Mesendoderm (in vitro differentiated cells): ENCODE measurements around the gene TSHZ2.

Source experiments
- DNase-seq: peaks from one replicate; pipeline ENCODE4 v3.0.0; 2013
- H2AK5ac ChIP-seq: 2 replicates; pipeline ENCODE4 v1.6.1; 2013; ENCODE audit warnings: low read length, inconsistent platforms
- H2BK120ac ChIP-seq: 2 replicates; pipeline ENCODE4 v1.6.1; 2013; ENCODE audit warnings: low read depth, mild to moderate bottlenecking, low read length, moderate library complexity, mixed read lengths
- H2BK15ac ChIP-seq: replicated peaks from 2 replicates; pipeline ENCODE4 v1.6.1; 2013; ENCODE audit warnings: low read depth, mild to moderate bottlenecking, moderate library complexity
- H2BK5ac ChIP-seq: 2 replicates; pipeline ENCODE4 v1.6.1; 2013; ENCODE audit warnings: low read length, inconsistent platforms
- H3K18ac ChIP-seq: 2 replicates; pipeline ENCODE4 v1.6.1; 2013; ENCODE audit warnings: mild to moderate bottlenecking, low read length, mixed read lengths
- H3K23ac ChIP-seq: one replicate; pipeline ENCODE4 v1.6.1; 2013; ENCODE audit warnings: low read length
- H3K27ac ChIP-seq: 2 replicates; pipeline ENCODE4 v1.5.1; 2013; ENCODE audit warnings: low read depth, mild to moderate bottlenecking, inconsistent platforms, low read length, moderate library complexity
- H3K27me3 ChIP-seq: 2 replicates; pipeline ENCODE4 v1.6.1; 2013; ENCODE audit warnings: low read length, control low read depth, mild to moderate bottlenecking, inconsistent platforms; ENCODE audit not compliant: insufficient read depth, poor library complexity
- H3K36me3 ChIP-seq: 2 replicates; pipeline ENCODE4 v1.6.1; 2013; ENCODE audit warnings: low read length, inconsistent platforms; ENCODE audit not compliant: control insufficient read depth, insufficient read depth
- H3K4ac ChIP-seq: one replicate; pipeline ENCODE4 v1.6.1; 2013; ENCODE audit warnings: low read depth, mild to moderate bottlenecking, low read length, moderate library complexity
- H3K4me1 ChIP-seq: 2 replicates; pipeline ENCODE4 v1.6.1; 2013; ENCODE audit warnings: low read depth, low read length, inconsistent platforms; ENCODE audit not compliant: control insufficient read depth
- H3K4me2 ChIP-seq: 2 replicates; pipeline ENCODE4 v1.6.1; 2013; ENCODE audit warnings: low read length
- H3K4me3 ChIP-seq: 2 replicates; pipeline ENCODE4 v1.5.1; 2013; ENCODE audit warnings: mild to moderate bottlenecking, low read length
- H3K56ac ChIP-seq: one replicate; pipeline ENCODE4 v1.6.1; 2013; ENCODE audit warnings: low read length
- H3K79me1 ChIP-seq: 2 replicates; pipeline ENCODE4 v1.6.1; 2013; ENCODE audit warnings: low read length, inconsistent platforms
- H3K79me2 ChIP-seq: 2 replicates; pipeline ENCODE4 v1.6.1; 2013; ENCODE audit warnings: mild to moderate bottlenecking, low read length; ENCODE audit not compliant: control insufficient read depth, insufficient read depth
- H3K9ac ChIP-seq: 2 replicates; pipeline ENCODE4 v1.6.1; 2013; ENCODE audit warnings: low read length, inconsistent platforms
- H4K5ac ChIP-seq: one replicate; pipeline ENCODE4 v1.6.1; 2013; ENCODE audit warnings: low read length
- H4K8ac ChIP-seq: one replicate; pipeline ENCODE4 v1.6.1; 2013; ENCODE audit warnings: low read depth, mild to moderate bottlenecking, control low read depth, low read length, moderate library complexity
- WGBS: extraction: QIAGEN DNeasy Blood & Tissue Kit; methylation state at CpG from one replicate; pipeline ENCODE4 v1.1.7; 2013; ENCODE audit warnings: low lambda C conversion rate, missing lambda C conversion rate; ENCODE audit not compliant: insufficient coverage; ENCODE audit errors: extremely low coverage; 5-methylcytosine and 5-hydroxymethylcytosine counted together

Gene TSHZ2

GRCh38 chr20:53163486-53163885 lies 191.3 kb downstream of the TSHZ2 start:
- H3K27me3 ChIP-seq, result no peaks in the 10 kb centered on the region
- H3K18ac ChIP-seq, result no peak overlapping the region
- no peak overlapping the region for H3K23ac ChIP-seq
- no peak overlapping the region for H2AK5ac ChIP-seq
- H3K4me3 ChIP-seq, result no peak overlapping the region
- H3K79me2 ChIP-seq, result no peaks in the 10 kb centered on the region
- H4K8ac ChIP-seq, result no peak overlapping the region
- WGBS, result no CpG with 5 or more reads among the region's 3 CpGs
- no peak overlapping the region for H2BK5ac ChIP-seq
- no peak overlapping the region for H2BK15ac ChIP-seq
- no peak overlapping the region for H3K27ac ChIP-seq
- H3K9ac ChIP-seq, result no peak overlapping the region
- H3K4me2 ChIP-seq, result no peak overlapping the region
- H2BK120ac ChIP-seq, result no peak overlapping the region
- no peak overlapping the region for H4K5ac ChIP-seq
- H3K36me3 ChIP-seq, result no peaks in the 10 kb centered on the region
- no peak overlapping the region for H3K4ac ChIP-seq
- no peak overlapping the region for H3K56ac ChIP-seq
- peaks cover 2% of the 10 kb centered on the region for H3K4me1 ChIP-seq
- no peaks in the 10 kb centered on the region for H3K79me1 ChIP-seq
- DNase-seq, result no peak

- H2BK5ac ChIP-seq, result no peak overlapping the region
- no peak overlapping the region for H2BK15ac ChIP-seq
- H3K4me2 ChIP-seq, result no peak overlapping the region
- no peaks in the 10 kb centered on the region for H3K27me3 ChIP-seq
- peaks cover 2% of the 10 kb centered on the region for H3K4me1 ChIP-seq
- H3K4me3 ChIP-seq, result no peak overlapping the region
- no peaks in the 10 kb centered on the region for H3K79me2 ChIP-seq
- H3K36me3 ChIP-seq, result no peaks in the 10 kb centered on the region
- H3K27ac ChIP-seq, result no peak overlapping the region
- no peak overlapping the region for H2AK5ac ChIP-seq
- H3K9ac ChIP-seq, result no peak overlapping the region
- no peak for DNase-seq
- no peaks in the 10 kb centered on the region for H3K79me1 ChIP-seq
- no peak overlapping the region for H3K18ac ChIP-seq
- H2BK120ac ChIP-seq, result no peak overlapping the region
- no peak overlapping the region for H3K56ac ChIP-seq
- H3K23ac ChIP-seq, result no peak overlapping the region
- H3K4ac ChIP-seq, result no peak overlapping the region
- no peak overlapping the region for H4K8ac ChIP-seq
- no peak overlapping the region for H4K5ac ChIP-seq
These were observed 191.9 kb downstream of the TSHZ2 start for GRCh38 chr20:53164072-53164471.

GRCh38 chr20:53165452-53165851 lies 193.3 kb downstream of the TSHZ2 start:
- H3K4me2 ChIP-seq, result no peak overlapping the region
- no peak overlapping the region for H4K8ac ChIP-seq
- H3K9ac ChIP-seq, result no peak overlapping the region
- H3K23ac ChIP-seq, result no peak overlapping the region
- no peaks in the 10 kb centered on the region for H3K79me2 ChIP-seq
- no peaks in the 10 kb centered on the region for H3K36me3 ChIP-seq
- no peak overlapping the region for H2BK15ac ChIP-seq
- no peak for DNase-seq
- no peak overlapping the region for H2BK120ac ChIP-seq
- no peak overlapping the region for H4K5ac ChIP-seq
- no peak overlapping the region for H3K56ac ChIP-seq
- H3K27ac ChIP-seq, result no peak overlapping the region
- no peak overlapping the region for H3K18ac ChIP-seq
- no peaks in the 10 kb centered on the region for H3K27me3 ChIP-seq
- H3K4me3 ChIP-seq, result no peak overlapping the region
- H3K4ac ChIP-seq, result no peak overlapping the region
- H3K79me1 ChIP-seq, result no peaks in the 10 kb centered on the region
- no peak overlapping the region for H2BK5ac ChIP-seq
- peaks cover 2% of the 10 kb centered on the region for H3K4me1 ChIP-seq
- WGBS, result no CpG with 5 or more reads among the region's 4 CpGs
- no peak overlapping the region for H2AK5ac ChIP-seq

- no peak overlapping the region for H3K4me3 ChIP-seq
- no peak overlapping the region for H3K23ac ChIP-seq
- H2BK5ac ChIP-seq, result no peak overlapping the region
- H3K56ac ChIP-seq, result no peak overlapping the region
- H3K27me3 ChIP-seq, result no peaks in the 10 kb centered on the region
- no peak overlapping the region for H3K18ac ChIP-seq
- DNase-seq, result no peak
- no peak overlapping the region for H2BK15ac ChIP-seq
- no peak overlapping the region for H3K9ac ChIP-seq
- no peak overlapping the region for H4K8ac ChIP-seq
- no peaks in the 10 kb centered on the region for H3K79me1 ChIP-seq
- H3K4ac ChIP-seq, result no peak overlapping the region
- H3K79me2 ChIP-seq, result no peaks in the 10 kb centered on the region
- H3K27ac ChIP-seq, result no peak overlapping the region
- no peak overlapping the region for H2AK5ac ChIP-seq
- no CpG with 5 or more reads among the region's 1 CpG for WGBS
- H3K4me2 ChIP-seq, result no peak overlapping the region
- no peak overlapping the region for H2BK120ac ChIP-seq
- no peaks in the 10 kb centered on the region for H3K36me3 ChIP-seq
- no peaks in the 10 kb centered on the region for H3K4me1 ChIP-seq
- no peak overlapping the region for H4K5ac ChIP-seq
These were observed 196.3 kb downstream of the TSHZ2 start for GRCh38 chr20:53168491-53168890.

GRCh38 chr20:53170196-53170595 lies 198.0 kb downstream of the TSHZ2 start:
- no peak overlapping the region for H3K4ac ChIP-seq
- no peaks in the 10 kb centered on the region for H3K36me3 ChIP-seq
- H3K4me1 ChIP-seq, result no peaks in the 10 kb centered on the region
- H2BK15ac ChIP-seq, result no peak overlapping the region
- H2AK5ac ChIP-seq, result no peak overlapping the region
- H3K56ac ChIP-seq, result no peak overlapping the region
- H4K5ac ChIP-seq, result no peak overlapping the region
- no peak overlapping the region for H3K4me3 ChIP-seq
- no peak overlapping the region for H2BK120ac ChIP-seq
- no CpG with 5 or more reads among the region's 7 CpGs for WGBS
- no peaks in the 10 kb centered on the region for H3K79me2 ChIP-seq
- DNase-seq, result no peak
- H3K23ac ChIP-seq, result no peak overlapping the region
- no peak overlapping the region for H4K8ac ChIP-seq
- no peak overlapping the region for H3K18ac ChIP-seq
- H3K27me3 ChIP-seq, result no peaks in the 10 kb centered on the region
- no peak overlapping the region for H2BK5ac ChIP-seq
- no peak overlapping the region for H3K27ac ChIP-seq
- H3K4me2 ChIP-seq, result no peak overlapping the region
- no peaks in the 10 kb centered on the region for H3K79me1 ChIP-seq
- no peak overlapping the region for H3K9ac ChIP-seq

- Histone ChIP-seq H4K8ac (no peak overlapping the region), H3K4me2 (no peak overlapping the region), H3K56ac (no peak overlapping the region), H2BK15ac (no peak overlapping the region), H3K23ac (no peak overlapping the region), H3K27ac (no peak overlapping the region), H3K4me1 (no peaks in the 10 kb centered on the region), H3K79me2 (no peaks in the 10 kb centered on the region), H2AK5ac (no peak overlapping the region), H3K79me1 (no peaks in the 10 kb centered on the region), H2BK120ac (no peak overlapping the region), H3K36me3 (no peaks in the 10 kb centered on the region), H3K4ac (no peak overlapping the region), H2BK5ac (no peak overlapping the region), H3K27me3 (no peaks in the 10 kb centered on the region), H3K4me3 (no peak overlapping the region), H3K9ac (no peak overlapping the region), H3K18ac (no peak overlapping the region), H4K5ac (no peak overlapping the region)
- DNase-seq, result no peak
- no CpG with 5 or more reads among the region's 6 CpGs for WGBS
These were observed 198.9 kb downstream of the TSHZ2 start for GRCh38 chr20:53171065-53171464.
